A549 treated with Mapracorat at 1 μM for 4 hours (cell line): ENCODE results near the gene RAB31. TPM values are rescaled to one million over a fixed set of nuclear protein-coding genes. Genes with fewer than 3 reads are reported as not detected.

Experiments
- total RNA-seq: library from RNA; stranded (reverse); fragments of 200-300 nt; extraction: Qiagen RNA extraction; gene quantifications from 5 replicates; pipeline ENCODE4 v1.2.3, GENCODE V29; 2022

RAB31 gene
- total RNA-seq, result 18.1 to 24.3 TPM (median 22.0 TPM) in 5 replicates

DNA sequence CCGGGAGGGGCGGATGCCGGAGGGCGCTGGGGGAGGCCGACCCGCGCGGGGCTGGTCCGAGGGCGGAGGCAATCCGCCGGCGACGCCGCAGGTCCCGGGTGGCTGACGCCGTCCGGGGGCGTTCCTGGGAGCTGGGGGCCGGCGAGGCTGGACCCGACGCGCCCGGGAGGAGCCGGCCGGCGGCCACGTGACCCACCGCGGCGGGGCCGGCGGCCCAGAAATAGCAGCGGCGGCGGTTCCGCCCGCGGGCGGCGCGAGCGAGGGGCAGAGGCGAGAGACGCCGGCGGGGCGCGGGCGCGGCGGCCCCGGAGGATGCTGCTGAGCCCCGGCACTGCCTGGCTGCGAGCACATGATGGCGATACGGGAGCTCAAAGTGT lies at the start of gene RAB31:
Gene RAB31, plus strand, starts transcription at position 245 of the 377 bp plus-strand sequence. Its CDS starts 105 bp downstream, at position 350.

GRCh38 chr18:9885170-9886004 lies 177.3 kb downstream of the RAB31 start, which contains the start of gene TXNDC2:
TSS of gene TXNDC2 (plus strand) at chr18:9885973. CDS start at chr18:9886681, 708 bp downstream.

Other genes starting within 250 kb of the RAB31 start
- gene RALBP1, start 232.8 kb upstream of the RAB31 start, total RNA-seq, result 26.5 to 31.4 TPM (median 29.3 TPM) in 5 replicates
- gene PPP4R1, start 93.7 kb upstream of the RAB31 start, total RNA-seq, result 39.2 to 41.4 TPM (median 39.7 TPM) in 5 replicates
- gene TXNDC2, start 177.7 kb downstream of the RAB31 start, total RNA-seq, result 0.06 to 0.45 TPM (median 0.19 TPM) in 5 replicates
- 150 to 188 TPM (median 162 TPM) in 5 replicates for gene VAPA, start 205.7 kb downstream of the RAB31 start, total RNA-seq